Measurements from ENCODE around the gene SLC7A6. TPM values are rescaled to one million over a fixed set of nuclear protein-coding genes. Genes with fewer than 3 reads are reported as not detected.

SLC7A6 gene
- total and polyA plus RNA-seq, 2 of the 8 experiments (the other 6 are each of a cell fraction or from before 2014, with no cell fraction given) = 28.0 to 37.8 TPM

GRCh38 chr16:68235108-68235886 is 29.0 kb upstream of the SLC7A6 start (continued):
- TF ChIP-seq SAP30 (IDR thresholded peaks at IDR 0.05; ENCODE audit: insufficient read depth, insufficient replicate concordance, low read length) (no peak), KDM1A (IDR thresholded peaks at IDR 0.05; ENCODE audit: borderline replicate concordance, low read length) (no peak), MAX (IDR thresholded peaks at IDR 0.05) (peak; percentile 43; the same call in 1 of the 2 replicates), RFX5 (IDR thresholded peaks at IDR 0.05; ENCODE audit: borderline replicate concordance, low read depth, low read length) (no peak), EP300 (IDR thresholded peaks at IDR 0.05; ENCODE audit: borderline replicate concordance in 1 of 2, low read depth in 2 of 2, low read length in 2 of 2) (no peak), RBBP5 (IDR thresholded peaks at IDR 0.05; ENCODE audit: borderline replicate concordance, low read depth, low read length) (no peak; the same call in 1 of the 2 replicates), USF2 (IDR thresholded peaks at IDR 0.05; ENCODE audit: low read length) (no peak; the same call in 1 of the 2 replicates), TBP (IDR thresholded peaks at IDR 0.05; ENCODE audit: low read depth, low read length) (peak; percentile 28; the same call in 1 of the 2 replicates), KDM4A (IDR thresholded peaks at IDR 0.05; ENCODE audit: low read depth, low read length, severe bottlenecking) (peak; percentile 40), NANOG (IDR thresholded peaks at IDR 0.05; ENCODE audit: insufficient read depth, low read depth, low read length, poor library complexity, severe bottlenecking) (no peak), RXRA (IDR thresholded peaks at IDR 0.05; ENCODE audit: insufficient read depth, low read depth, low read length) (no peak), KDM5A (IDR thresholded peaks at IDR 0.05; ENCODE audit: low read length) (no peak), RNF2 (IDR thresholded peaks at IDR 0.05; ENCODE audit: borderline replicate concordance, low read depth, low read length, missing control alignments, poor library complexity, severe bottlenecking) (no peak), TAF1 (IDR thresholded peaks at IDR 0.05; ENCODE audit: low read depth, low read length) (peak; percentile 3; the same call in 1 of the 2 replicates), BRCA1 (IDR thresholded peaks at IDR 0.05; ENCODE audit: low read depth, low read length) (no peak), EZH2 (IDR thresholded peaks at IDR 0.05; ENCODE audit: low read depth, low read length, severe bottlenecking) (peak; percentile 14), CBX5 (IDR thresholded peaks at IDR 0.05; ENCODE audit: low read depth, low read length) (no peak), GABPA (IDR thresholded peaks at IDR 0.05; ENCODE audit: borderline replicate concordance, insufficient read depth, low read length) (no peak), ATF2 (IDR thresholded peaks at IDR 0.05; ENCODE audit: low read length) (no peak)
